Parathyroid adenoma (tissue), 2 donors: ENCODE measurements around the gene DOCK6.
A peak's percentile ranks its signal among the peaks of the same experiment; 100 is the strongest.

Experiments used
- H2AFZ ChIP-seq: fragments of 300-600 bp; sonication (generic); one replicate; pipeline ENCODE4 v1.7.0; 2017; ENCODE audit warnings: antibody characterized with exemption, mild to moderate bottlenecking
- H3K27ac ChIP-seq: fragments of 300-600 bp; sonication (generic); one replicate; pipeline ENCODE4 v1.7.0; 2017
- H3K27me3 ChIP-seq: fragments of 300-600 bp; sonication (generic); one replicate; pipeline ENCODE4 v1.7.0; 2017; ENCODE audit warnings: low read length; ENCODE audit not compliant: control insufficient read depth, insufficient read depth
- H3K36me3 ChIP-seq: fragments of 300-600 bp; sonication (generic); one replicate; pipeline ENCODE4 v1.7.0; 2017; ENCODE audit warnings: low read length; ENCODE audit not compliant: control insufficient read depth, insufficient read depth
- H3K4me1 ChIP-seq: fragments of 300-600 bp; sonication (generic); one replicate; pipeline ENCODE4 v1.7.0; 2017; ENCODE audit warnings: control low read depth
- H3K4me2 ChIP-seq: fragments of 300-600 bp; sonication (generic); one replicate; pipeline ENCODE4 v1.7.0; 2017; ENCODE audit warnings: low read length
- H3K4me3 ChIP-seq: fragments of 300-600 bp; sonication (generic); one replicate; pipeline ENCODE4 v1.7.0; 2017; ENCODE audit warnings: low read depth, low read length
- H3K79me2 ChIP-seq: fragments of 300-600 bp; sonication (generic); one replicate; pipeline ENCODE4 v1.7.0; 2017; ENCODE audit warnings: control low read depth
- H3K9ac ChIP-seq: fragments of 300-600 bp; sonication (generic); one replicate; pipeline ENCODE4 v1.7.0; 2017; ENCODE audit warnings: mild to moderate bottlenecking
- H3K9me3 ChIP-seq: fragments of 300-600 bp; sonication (generic); one replicate; pipeline ENCODE4 v1.7.0; 2017; ENCODE audit warnings: low read length; ENCODE audit not compliant: control insufficient read depth
- TF ChIP-seq, protein P1 (sequence below): fragments of 300-600 bp; sonication (generic); IDR thresholded peaks from one replicate; pipeline ENCODE4 v1.7.0; 2017; ENCODE audit warnings: antibody characterized with exemption, mild to moderate bottlenecking
- donor health status: primary hyperparathyroidism.

The DOCK6 gene

DNA sequence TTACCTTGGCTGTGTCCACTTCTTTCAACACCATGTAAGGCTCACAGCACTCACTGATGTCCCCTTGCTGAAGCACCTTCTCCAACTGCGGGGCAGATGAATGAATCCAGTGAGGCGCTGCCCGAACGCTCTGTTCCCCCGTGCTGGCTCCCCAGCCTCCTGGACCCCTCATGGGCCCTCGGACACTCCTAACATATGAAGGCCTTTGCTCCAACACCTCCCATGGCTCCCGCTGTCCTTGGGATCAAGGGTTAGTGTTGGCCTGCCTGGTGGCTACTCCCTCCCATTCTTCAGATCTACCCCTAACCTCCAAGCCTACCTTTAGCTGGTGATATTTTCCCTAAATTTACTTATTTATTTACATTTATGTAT is 18.5 kb downstream of the DOCK6 start:
- Histone ChIP-seq H3K27me3 (no peaks in the 10 kb centered on the region), H3K27ac (no peak overlapping the region), H3K4me2 (no peak overlapping the region), H3K4me1 (no peaks in the 10 kb centered on the region), H3K9ac (no peak overlapping the region), H3K4me3 (no peak overlapping the region), H2AFZ (no peak overlapping the region), H3K9me3 (no peaks in the 10 kb centered on the region), H3K79me2 (no peaks in the 10 kb centered on the region), H3K36me3 (no peaks in the 10 kb centered on the region)
- TF ChIP-seq, protein P1, sequence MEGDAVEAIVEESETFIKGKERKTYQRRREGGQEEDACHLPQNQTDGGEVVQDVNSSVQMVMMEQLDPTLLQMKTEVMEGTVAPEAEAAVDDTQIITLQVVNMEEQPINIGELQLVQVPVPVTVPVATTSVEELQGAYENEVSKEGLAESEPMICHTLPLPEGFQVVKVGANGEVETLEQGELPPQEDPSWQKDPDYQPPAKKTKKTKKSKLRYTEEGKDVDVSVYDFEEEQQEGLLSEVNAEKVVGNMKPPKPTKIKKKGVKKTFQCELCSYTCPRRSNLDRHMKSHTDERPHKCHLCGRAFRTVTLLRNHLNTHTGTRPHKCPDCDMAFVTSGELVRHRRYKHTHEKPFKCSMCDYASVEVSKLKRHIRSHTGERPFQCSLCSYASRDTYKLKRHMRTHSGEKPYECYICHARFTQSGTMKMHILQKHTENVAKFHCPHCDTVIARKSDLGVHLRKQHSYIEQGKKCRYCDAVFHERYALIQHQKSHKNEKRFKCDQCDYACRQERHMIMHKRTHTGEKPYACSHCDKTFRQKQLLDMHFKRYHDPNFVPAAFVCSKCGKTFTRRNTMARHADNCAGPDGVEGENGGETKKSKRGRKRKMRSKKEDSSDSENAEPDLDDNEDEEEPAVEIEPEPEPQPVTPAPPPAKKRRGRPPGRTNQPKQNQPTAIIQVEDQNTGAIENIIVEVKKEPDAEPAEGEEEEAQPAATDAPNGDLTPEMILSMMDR, result no peak

- Histone ChIP-seq H3K4me2 (no peak overlapping the region), H3K9me3 (no peaks in the 10 kb centered on the region), H3K4me1 (no peaks in the 10 kb centered on the region), H3K9ac (no peak overlapping the region), H3K4me3 (no peak overlapping the region), H3K36me3 (no peaks in the 10 kb centered on the region), H3K79me2 (no peaks in the 10 kb centered on the region), H3K27me3 (no peaks in the 10 kb centered on the region), H3K27ac (no peak overlapping the region), H2AFZ (no peak overlapping the region)
- TF ChIP-seq, protein P1, result peak; percentile 52
Observed at GRCh38 chr19:11242864-11243797, 19.2 kb downstream of the DOCK6 start.

DNA sequence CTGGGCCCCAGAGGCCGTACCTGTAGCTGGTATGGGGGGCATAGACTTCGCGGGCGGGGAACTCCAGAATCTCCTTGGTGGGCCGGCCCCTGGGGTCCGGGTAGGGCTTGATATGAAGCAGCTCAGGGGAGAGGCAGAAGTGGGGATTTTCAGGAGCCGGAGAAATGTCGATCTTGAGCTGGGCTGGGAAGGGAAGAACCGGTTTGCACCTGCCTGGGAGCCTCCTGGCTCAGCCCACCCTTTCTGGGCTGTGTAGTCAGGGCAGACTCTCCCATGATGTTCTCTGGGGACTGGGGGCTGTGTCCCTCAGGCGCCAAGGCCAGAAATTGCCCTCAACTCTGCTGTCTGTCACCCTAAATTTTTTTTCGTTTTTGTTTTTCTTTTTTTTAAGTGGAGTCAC is 20.3 kb downstream of the DOCK6 start:
- H3K27ac ChIP-seq, result no peak overlapping the region
- no peaks in the 10 kb centered on the region for H3K36me3 ChIP-seq
- no peaks in the 10 kb centered on the region for H3K27me3 ChIP-seq

GRCh38 chr19:11240008-11240444 is 22.3 kb downstream of the DOCK6 start:
- Histone ChIP-seq H3K9me3 (no peaks in the 10 kb centered on the region), H3K9ac (no peak overlapping the region), H3K4me3 (no peak overlapping the region), H3K4me2 (no peak overlapping the region), H2AFZ (no peak overlapping the region), H3K27ac (no peak overlapping the region), H3K4me1 (no peaks in the 10 kb centered on the region), H3K79me2 (no peaks in the 10 kb centered on the region), H3K27me3 (no peaks in the 10 kb centered on the region), H3K36me3 (no peaks in the 10 kb centered on the region)
- TF ChIP-seq, protein P1, result no peak

More for the DNA sequence above, 20.3 kb downstream of the DOCK6 start:
- Histone ChIP-seq H3K9ac (no peak overlapping the region), H3K9me3 (no peaks in the 10 kb centered on the region), H3K79me2 (no peaks in the 10 kb centered on the region), H3K4me2 (no peak overlapping the region), H3K4me1 (no peaks in the 10 kb centered on the region), H3K4me3 (no peak overlapping the region), H2AFZ (no peak overlapping the region)
- TF ChIP-seq, protein P1, result no peak
